GM12878 (cell line): ENCODE measurements around the gene GAB3. TPM values are rescaled to one million over a fixed set of nuclear protein-coding genes. Genes with fewer than 3 reads are reported as not detected.

Experiments
- ATAC-seq: fragments of 200-7000 bp; cut with Tn5 transposase; 3 replicates; pipeline ENCODE4 v1.9.1; 2020; ENCODE audit warnings: mild to moderate bottlenecking, moderate library complexity
- BruUV-seq: library from RNA; stranded (reverse); fragments of 400-500 nt; replicated peaks from 2 replicates; lab custom pipeline; 2021; lab: Mats Ljungman, UMichigan
- CTCF ChIA-PET: fragments of 300-600 bp; sonication (Branson Sonifier 250); formaldehyde crosslinking; extraction: SDS; loops from one replicate; lab custom pipeline; 2021; ENCODE audit warnings: inconsistent platforms; lab: Yijun Ruan, JAX
- POLR2A ChIA-PET: fragments of 350-600 bp; formaldehyde crosslinking; extraction: SDS; loops from one replicate; lab custom pipeline; 2021; ENCODE audit warnings: inconsistent platforms; lab: Charles Lee
- RAD21 ChIA-PET: fragments of 300-600 bp; sonication (Branson Sonifier 250); formaldehyde crosslinking; loops from one replicate; lab custom pipeline; 2023; ENCODE audit warnings: antibody characterized with exemption; ENCODE audit not compliant: unreplicated experiment; lab: Charles Lee
- SMC1A ChIA-PET: fragments of 300-600 bp; sonication (Branson Sonifier 250); formaldehyde crosslinking; loops from one replicate; lab custom pipeline; 2023; ENCODE audit not compliant: unreplicated experiment, uncharacterized antibody; lab: Charles Lee
- DNase-seq: peaks from one replicate; pipeline ENCODE4 v3.0.0-alpha.2; 2011; ENCODE audit warnings: low read depth, low spot score
- FAIRE-seq: peaks from 3 replicates; lab custom pipeline; 2011; peaks lifted over from hg19 to GRCh38; lab: Jason Lieb, UNC
- H2AFZ ChIP-seq: 2 replicates; pipeline ENCODE4 v1.6.0; 2011; ENCODE audit warnings: low read depth, low read length, control low read depth; ENCODE audit not compliant: control insufficient read depth
- H3K27ac ChIP-seq: 2 replicates; pipeline ENCODE4 v1.5.1; 2011; ENCODE audit warnings: control low read depth; ENCODE audit not compliant: control insufficient read depth, insufficient read depth
- H3K27me3 ChIP-seq, 2 experiments: replicated peaks in 1 of 2; 2 replicates each; pipeline versions ENCODE4 v1.6.0 to v1.6.1; 2011; ENCODE audit warnings: low read length in 1 of 2; ENCODE audit not compliant: control insufficient read depth in 2 of 2, insufficient read depth in 2 of 2
- H3K36me3 ChIP-seq, 2 experiments: 2 replicates each; pipeline ENCODE4 v1.5.1; 2011; ENCODE audit warnings: low read length in 1 of 2; ENCODE audit not compliant: control insufficient read depth in 2 of 2, insufficient read depth in 2 of 2
- H3K4me1 ChIP-seq: 2 replicates; pipeline ENCODE4 v1.6.1; 2011; ENCODE audit warnings: mild to moderate bottlenecking, low read length, moderate library complexity, mixed read lengths; ENCODE audit not compliant: control insufficient read depth, insufficient read depth
- H3K4me2 ChIP-seq: 2 replicates; pipeline ENCODE4 v1.6.0; 2011; ENCODE audit warnings: control low read depth; ENCODE audit not compliant: control insufficient read depth, insufficient read depth
- H3K4me3 ChIP-seq: fragments of 200-600 bp; sonication (generic); 2 replicates; pipeline ENCODE4 v1.5.1; 2016
- H3K79me2 ChIP-seq: 2 replicates; pipeline ENCODE4 v1.6.0; 2011; ENCODE audit warnings: low read length; ENCODE audit not compliant: control insufficient read depth, insufficient read depth
- H3K9ac ChIP-seq: 2 replicates; pipeline ENCODE4 v1.8.0; 2011; ENCODE audit warnings: low read length, control low read depth, mixed read lengths; ENCODE audit not compliant: control insufficient read depth, insufficient read depth
- H3K9me3 ChIP-seq: replicated peaks from 3 replicates; pipeline ENCODE4 v1.5.1; 2011; ENCODE audit warnings: mild to moderate bottlenecking, low read length; ENCODE audit not compliant: control insufficient read depth, insufficient read depth
- H4K20me1 ChIP-seq: 2 replicates; pipeline ENCODE4 v1.6.0; 2011; ENCODE audit not compliant: control insufficient read depth, insufficient read depth
- CHD4 ChIP-seq: fragments of 200-600 bp; sonication (generic); IDR thresholded peaks from 2 replicates; pipeline ENCODE4 v1.6.1; 2016; ENCODE audit warnings: mild to moderate bottlenecking
- ESRRA ChIP-seq: IDR thresholded peaks from 2 replicates; pipeline ENCODE4 v1.6.1; 2012; ENCODE audit warnings: mild to moderate bottlenecking, low read length, improper control_type of control experiment
- EZH2 ChIP-seq: IDR thresholded peaks from 2 replicates; pipeline ENCODE4 v1.6.1; 2012; ENCODE audit warnings: low read depth, mild to moderate bottlenecking, control low read depth, inconsistent platforms, low read length, borderline replicate concordance; ENCODE audit not compliant: control insufficient read depth
- IRF3 ChIP-seq: fragments of 450-650 bp; IDR thresholded peaks from 2 replicates; pipeline ENCODE4 v1.6.1; 2014; ENCODE audit warnings: mild to moderate bottlenecking
- IRF5 ChIP-seq: fragments of 450-650 bp; IDR thresholded peaks from 2 replicates; pipeline ENCODE4 v1.6.1; 2017; ENCODE audit warnings: borderline replicate concordance
- KAT2A ChIP-seq: conservative IDR thresholded peaks from 2 replicates; pipeline ENCODE4 v1.6.1; 2011; ENCODE audit warnings: low read depth, low read length; ENCODE audit not compliant: control insufficient read depth
- KDM1A ChIP-seq: fragments of 200-600 bp; sonication (generic); IDR thresholded peaks from 2 replicates; pipeline ENCODE4 v1.6.1; 2016; ENCODE audit warnings: borderline replicate concordance
- MYB ChIP-seq: fragments of 150-350 bp; IDR thresholded peaks from 2 replicates; pipeline ENCODE4 v1.6.1; 2014; ENCODE audit warnings: mild to moderate bottlenecking, low read depth, low read length, borderline replicate concordance
- MYC ChIP-seq: IDR thresholded peaks from 2 replicates; pipeline ENCODE4 v1.6.1; 2011; ENCODE audit warnings: mild to moderate bottlenecking, low read length, moderate library complexity, inconsistent platforms; ENCODE audit not compliant: insufficient read depth, insufficient replicate concordance, insufficient read length, severe bottlenecking
- NRF1 ChIP-seq: conservative IDR thresholded peaks from 2 replicates; pipeline ENCODE4 v1.6.1; 2011; ENCODE audit warnings: mild to moderate bottlenecking, low read depth, low read length, improper control_type of control experiment
- POLR2AphosphoS2 ChIP-seq: IDR thresholded peaks from 2 replicates; pipeline ENCODE4 v1.6.1; 2011; ENCODE audit warnings: low read depth, mild to moderate bottlenecking, low read length, improper control_type of control experiment, moderate library complexity
- RFX5 ChIP-seq: IDR thresholded peaks from 2 replicates; pipeline ENCODE4 v1.6.1; 2011; ENCODE audit warnings: low read depth, low read length, improper control_type of control experiment
- SKIL ChIP-seq: fragments of 450-650 bp; IDR thresholded peaks from 2 replicates; pipeline ENCODE4 v1.6.1; 2017; ENCODE audit warnings: mild to moderate bottlenecking, low read depth, inconsistent platforms; ENCODE audit not compliant: poor library complexity, severe bottlenecking
- SREBF1 ChIP-seq: IDR thresholded peaks from 2 replicates; pipeline ENCODE4 v1.6.1; 2012; ENCODE audit warnings: mild to moderate bottlenecking, low read length
- SRF ChIP-seq, 2 experiments: IDR thresholded peaks; 2 replicates each; pipeline ENCODE4 v1.6.1; 2011; ENCODE audit warnings: low read depth in 2 of 2, low read length in 2 of 2, mild to moderate bottlenecking in 1 of 2, moderate library complexity in 1 of 2
- SUPT20H ChIP-seq: IDR thresholded peaks from 2 replicates; pipeline ENCODE4 v1.6.1; 2011; ENCODE audit warnings: low read depth, mild to moderate bottlenecking, low read length, moderate library complexity, borderline replicate concordance; ENCODE audit not compliant: control insufficient read depth
- USF2 ChIP-seq: IDR thresholded peaks from 2 replicates; pipeline ENCODE4 v1.6.1; 2011; ENCODE audit warnings: low read depth, low read length, improper control_type of control experiment, borderline replicate concordance
- WGBS: methylation state at CpG from one replicate; pipeline ENCODE4 v1.1.6; 2016; ENCODE audit warnings: low lambda C conversion rate; ENCODE audit not compliant: insufficient replicate concordance, insufficient coverage; ENCODE audit errors: missing lambda C conversion rate; 5-methylcytosine and 5-hydroxymethylcytosine counted together
- in situ Hi-C: fragments of 300-500 bp; cut with MboI; formaldehyde crosslinking; loops from 9 replicates; pipeline ENCODE4 v1.14.3; 2018; ENCODE audit warnings: mixed read lengths
- intact Hi-C: fragments of 100-400 bp; cut with micrococcal nuclease; formaldehyde crosslinking; loops from one replicate; pipeline ENCODE4 v1.14.2; 2022; ENCODE audit not compliant: unreplicated experiment
- polyA plus RNA-seq, 11 experiments: library from polyadenylated mRNA; depleted of rRNA in 4 of 11; unstranded in 6 of 11; stranded (reverse) in 5 of 11; fragments of >200 nt; fragmentation: Nextera tagmentation in 4 of 11; fragmentation: Illumina TruSeq in 1 of 11; extraction: Ambion mirVana in 4 of 11; extraction: Trizol in 1 of 11; gene quantifications; 1 replicate in 1 of 11; 2 replicates in 10 of 11; pipeline versions ENCODE4 v1.2.1 to v1.2.3, GENCODE V29; 2011 to 2016; ENCODE audit warnings: inconsistent platforms in 2 of 11, missing spikeins in 2 of 11, low read depth in 1 of 11
- total RNA-seq, 4 experiments: library from RNA; depleted of rRNA in 3 of 4; stranded (reverse); fragments of >200 nt in 3 of 4; fragmentation: Illumina TruSeq in 1 of 4; extraction: Trizol in 1 of 4; gene quantifications; 2 replicates each; pipeline versions ENCODE4 v1.2.1 to v1.2.3, GENCODE V29; 2013 to 2021

GAB3 gene
- total and polyA plus RNA-seq, 10 of the 15 experiments (the other 5 are each of a cell fraction or from before 2014, with no cell fraction given), result 0.10 to 2.0 (median 0.85) TPM

GRCh38 chrX:154712781-154713740 lies 37.8 kb downstream of the GAB3 start:
- Histone ChIP-seq H2AFZ (no peak overlapping the region), H3K9ac (no peak overlapping the region), H3K79me2 (no peaks in the 10 kb centered on the region), H3K27me3 (no peaks in the 10 kb centered on the region), H3K36me3 (no peaks in the 10 kb centered on the region), H3K4me1 (peaks cover 23% of the 10 kb centered on the region), H3K4me2 (peak overlapping the region; percentile 15; the same call in 1 of the 2 replicates), H4K20me1 (no peaks in the 10 kb centered on the region), H3K27ac (no peak overlapping the region), H3K9me3 (no peaks in the 10 kb centered on the region), H3K4me3 (no peak overlapping the region)
- no TSS peak for BruUV-seq
- ChIA-PET CTCF (interaction anchor here (0.8 to 2.0 kb wide), 4 partner anchors 12 to 39 kb away, joined by 4 to 6 read pairs (median 4); partner anchors contain the start of gene GAB3), POLR2A (no interaction called here), SMC1A (interaction anchor here (0.7 to 1.6 kb wide), 4 partner anchors 13 to 84 kb away, joined by 3 to 4 read pairs (median 4); no protein-coding TSS in a partner anchor), RAD21 (interaction anchor here (0.6 kb wide), 1 partner anchor 205 kb away, joined by 3 read pairs; no protein-coding TSS in a partner anchor)
- ATAC-seq (peak; percentile 95), FAIRE-seq (peak; percentile 85), DNase-seq (peak; percentile 68)
- in situ Hi-C loops (no loop called here), intact Hi-C loops (no loop called here)
- WGBS, result 24% methylated on average over 7 of the region's 7 CpGs
- no peak for TF ChIP-seq MYB
- no peak for TF ChIP-seq USF2
- TF ChIP-seq IRF5, result no peak
- TF ChIP-seq KDM1A, result no peak
- TF ChIP-seq NRF1, result no peak
- no peak for TF ChIP-seq SREBF1
- no peak for TF ChIP-seq MYC
- no peak for TF ChIP-seq ESRRA
- no peak for TF ChIP-seq IRF3
- no peak for TF ChIP-seq CHD4
- no peak for TF ChIP-seq RFX5
- TF ChIP-seq EZH2, result no peak
- no peak for TF ChIP-seq SKIL
- no peak for TF ChIP-seq KAT2A
- TF ChIP-seq SUPT20H, result no peak
- TF ChIP-seq SRF (IDR thresholded peaks at IDR 0.05; ENCODE audit: low read depth in 2 of 2, low read length in 2 of 2), result no peak
- no peak for TF ChIP-seq POLR2AphosphoS2
